GM19240 (cell line): ENCODE data around the gene NT5DC2.

ENCODE experiments used
- DNase-seq: peaks from one replicate; pipeline ENCODE4 v3.0.0; 2011; ENCODE audit warnings: low spot score; ENCODE audit not compliant: insufficient read length

The NT5DC2 gene

DNA sequence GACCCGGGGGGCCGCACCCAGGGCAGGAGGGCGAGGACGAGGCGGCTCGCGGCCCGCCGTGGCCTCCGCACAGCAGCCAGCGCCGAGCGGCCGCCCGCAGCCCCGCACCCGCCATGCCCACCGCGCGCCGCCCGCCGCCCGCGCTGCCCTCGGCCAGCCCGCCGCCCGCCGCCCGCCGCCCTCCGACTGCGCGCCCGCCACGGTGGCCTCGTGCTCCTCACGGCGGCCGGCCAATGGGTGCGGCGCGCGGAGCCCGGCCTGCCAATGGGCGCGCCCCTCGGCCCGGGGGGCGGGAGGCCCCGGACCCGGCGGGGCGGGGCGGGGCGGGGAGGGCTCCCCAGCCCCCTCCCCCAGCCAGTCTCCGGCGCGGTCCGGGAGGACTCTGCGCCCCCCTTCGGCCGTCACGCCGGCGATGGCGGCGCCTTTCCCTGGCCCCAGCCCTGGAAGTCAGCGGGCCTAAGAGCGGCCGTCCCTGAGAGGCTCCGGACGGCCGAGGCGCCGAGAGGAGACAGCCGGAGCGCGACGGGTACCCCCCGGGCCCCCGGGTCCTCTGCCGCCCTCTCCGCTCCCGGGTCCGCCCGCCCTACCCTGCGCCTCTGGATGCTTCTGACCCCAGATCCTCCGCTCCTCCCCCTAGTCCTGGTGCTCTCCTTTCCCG lies at the start of gene NT5DC2:
Gene NT5DC2, minus strand, starts transcription at position 235 of the 658 bp plus-strand sequence. Its CDS starts 120 bp downstream, at position 115.
- peak; percentile 84 for DNase-seq

- DNase-seq: no peak
These were observed 40.7 kb upstream of the NT5DC2 start for GRCh38 chr3:52574056-52574965.

- DNase-seq: no peak
These were observed 38.6 kb upstream of the NT5DC2 start for GRCh38 chr3:52572221-52572620.

GRCh38 chr3:52570076-52570475 lies 36.4 kb upstream of the NT5DC2 start:
- no peak for DNase-seq

DNA sequence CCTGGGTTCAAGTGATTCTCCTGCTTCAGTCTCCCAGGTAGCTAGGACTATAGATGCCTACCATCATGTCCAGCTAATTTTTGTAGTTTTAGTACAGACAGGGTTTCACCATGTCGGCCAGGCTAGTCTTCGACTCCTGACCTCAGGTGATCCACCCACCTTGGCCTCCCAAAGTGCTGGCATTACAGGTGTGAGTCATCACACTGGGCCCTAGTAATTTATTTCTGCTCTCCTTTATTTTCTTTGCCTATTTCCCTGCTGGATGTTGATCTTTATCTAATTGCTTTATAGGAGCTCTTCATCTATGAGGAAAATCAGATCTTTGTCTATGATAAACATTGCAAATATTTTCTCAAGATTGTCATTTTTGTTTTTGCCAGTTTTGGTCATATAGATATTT lies 34.4 kb upstream of the NT5DC2 start:
- no peak for DNase-seq

- no peak for DNase-seq
These were observed 30.3 kb upstream of the NT5DC2 start for GRCh38 chr3:52563984-52564383.

DNA sequence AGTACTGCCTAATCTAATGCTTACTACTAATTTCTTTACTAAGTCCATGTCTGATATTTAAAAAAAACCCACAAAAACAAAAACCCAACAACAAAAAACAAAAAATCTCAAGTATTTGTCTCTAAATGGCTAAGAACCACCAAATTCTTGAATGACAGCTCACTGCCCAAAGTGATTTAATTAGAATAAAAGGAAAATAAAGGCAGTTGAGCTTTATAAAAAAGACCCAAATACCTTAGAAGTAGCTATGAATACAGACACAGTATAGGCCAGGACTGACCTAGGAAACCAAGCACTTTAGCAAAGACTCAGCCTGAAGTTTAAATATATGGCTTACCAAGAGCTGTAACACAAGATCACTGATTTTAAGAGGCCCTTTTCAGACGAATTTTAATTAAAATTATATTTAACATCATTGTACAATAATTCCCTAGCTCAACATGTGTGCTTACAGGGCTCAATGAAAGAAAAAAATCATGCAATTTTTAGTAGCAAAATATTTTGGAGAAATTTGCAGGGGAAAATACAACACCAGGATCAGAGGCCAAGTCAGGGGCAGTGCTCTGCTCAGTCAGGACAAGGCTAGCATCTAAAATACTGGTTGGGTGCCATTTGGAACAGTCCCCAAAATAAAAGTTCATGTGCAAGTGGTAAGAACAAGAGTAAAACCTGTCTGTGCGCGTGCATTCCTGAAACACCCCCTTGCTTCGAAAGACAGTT lies 27.5 kb upstream of the NT5DC2 start:
- no peak for DNase-seq

- no peak for DNase-seq
These were observed 24.8 kb upstream of the NT5DC2 start for GRCh38 chr3:52558436-52558835.

- no peak for DNase-seq
These were observed 23.6 kb upstream of the NT5DC2 start for GRCh38 chr3:52557011-52557960.

- no peak for DNase-seq
These were observed 21.4 kb upstream of the NT5DC2 start for GRCh38 chr3:52555056-52555455.

- no peak for DNase-seq
These were observed 20.5 kb upstream of the NT5DC2 start for GRCh38 chr3:52554026-52554755.

DNA sequence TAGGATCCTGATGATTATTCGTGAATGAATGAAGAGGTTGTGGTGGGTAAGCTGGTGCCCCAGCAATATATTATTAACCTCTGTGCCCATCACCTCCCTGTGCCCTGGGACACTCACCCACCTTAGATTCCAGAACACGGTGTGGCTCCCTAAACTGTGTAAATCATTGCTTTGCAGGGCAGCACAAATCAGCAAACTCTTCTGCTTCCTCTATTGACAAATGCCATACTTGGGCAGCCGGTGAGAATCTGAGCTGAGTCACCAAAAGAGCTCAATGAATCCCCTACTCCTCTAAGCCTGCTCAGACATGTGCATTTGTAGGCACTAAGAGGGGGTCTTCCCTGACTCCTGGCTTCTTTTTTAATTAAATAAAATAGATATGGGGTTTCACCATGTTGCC lies 18.4 kb upstream of the NT5DC2 start:
- no peak for DNase-seq

GRCh38 chr3:52551118-52551517 lies 17.5 kb upstream of the NT5DC2 start:
- no peak for DNase-seq

DNA sequence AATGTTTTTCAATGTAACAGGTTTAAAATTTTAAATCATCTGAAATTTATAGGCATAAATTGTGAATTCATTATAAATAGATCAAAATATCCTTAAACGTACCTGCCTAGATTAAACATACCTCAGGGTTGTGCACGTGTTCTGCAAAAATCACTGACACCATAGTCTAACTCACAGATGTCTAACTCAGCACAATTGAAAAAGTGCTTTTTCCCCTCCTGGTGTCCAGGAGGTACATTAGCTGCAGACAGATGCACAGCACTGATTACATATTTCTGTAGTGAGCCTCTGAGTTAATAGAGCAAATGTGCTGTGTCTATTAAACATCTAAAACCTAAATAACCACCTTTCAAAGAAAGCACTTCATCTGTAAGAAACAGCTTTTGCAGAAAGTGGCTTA lies 13.5 kb upstream of the NT5DC2 start:
- no peak for DNase-seq

GRCh38 chr3:52546111-52546901 lies 12.6 kb upstream of the NT5DC2 start:
- no peak for DNase-seq

GRCh38 chr3:52544937-52545336 lies 11.3 kb upstream of the NT5DC2 start:
- no peak for DNase-seq

- no peak for DNase-seq
These were observed 7.4 kb upstream of the NT5DC2 start for GRCh38 chr3:52541050-52541449.

DNA sequence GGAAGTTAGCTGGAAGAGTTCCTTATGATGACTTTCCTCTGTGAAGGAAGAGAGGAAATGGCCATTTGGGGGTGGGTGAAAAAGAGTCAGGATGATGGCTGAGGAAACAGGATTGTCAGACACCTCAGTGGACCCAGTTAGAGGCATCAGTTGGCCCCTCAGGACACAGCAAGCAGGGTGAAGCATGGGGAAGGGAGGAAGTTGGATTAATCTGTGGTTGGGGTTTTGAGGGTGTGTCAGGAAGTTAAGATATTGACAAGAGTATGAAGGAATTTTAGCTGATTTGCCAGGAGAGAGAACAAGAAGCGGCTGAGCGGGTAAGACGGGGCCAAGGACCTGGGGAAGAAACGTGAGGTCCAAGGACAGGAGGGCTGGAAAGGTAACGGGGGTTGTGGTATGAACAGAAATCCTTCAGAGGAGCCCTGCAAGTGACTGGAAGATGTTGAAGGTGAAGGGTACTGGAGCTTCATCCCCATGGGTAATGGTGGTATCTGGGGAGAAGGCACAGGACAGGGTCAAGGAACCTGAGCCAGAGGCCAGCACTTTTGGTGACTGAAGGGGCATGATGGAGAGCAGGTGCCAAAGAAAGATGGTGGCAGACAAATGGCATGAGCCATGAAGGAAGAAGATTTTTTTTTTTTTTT lies 5.5 kb upstream of the NT5DC2 start:
- DNase-seq: no peak
